Measurements from ENCODE around the gene CCT5.
"Not testable (repeated sequence)": the region's sequence is repeated elsewhere in the genome, so short reads cannot be mapped to it uniquely, and the experiment has no call there.

CCT5 gene

GRCh38 chr5:10277773-10278630 is 27.9 kb downstream of the CCT5 start:
- DNase-seq, result no peak

GRCh38 chr5:10278658-10279279 is 28.7 kb downstream of the CCT5 start:
- DNase-seq, result no peak

DNA sequence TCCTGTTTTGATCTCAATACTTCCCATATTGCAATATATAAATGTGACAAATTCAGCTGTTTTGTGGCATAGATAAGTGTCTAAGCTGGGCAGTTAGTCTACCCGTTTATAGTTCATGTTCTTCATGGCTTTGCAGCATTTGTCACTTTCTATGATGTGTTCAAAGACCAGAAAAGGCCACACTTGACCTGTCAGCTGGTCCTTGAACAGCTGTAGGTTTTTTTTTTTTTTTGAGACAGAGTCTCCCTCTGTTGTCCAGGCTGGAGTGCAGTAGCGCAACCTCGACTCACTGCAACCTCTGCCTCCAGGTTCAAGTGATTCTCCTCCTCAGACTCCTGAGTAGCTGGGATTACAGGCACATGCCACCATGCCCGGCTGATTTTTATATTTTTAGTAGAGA is 29.2 kb downstream of the CCT5 start:
- no peak for DNase-seq

- no peak for DNase-seq
Observed at GRCh38 chr5:10279925-10280720, 30.0 kb downstream of the CCT5 start.

GRCh38 chr5:10283927-10284635 is 34.0 kb downstream of the CCT5 start:
- peak; percentile 61 for DNase-seq

DNA sequence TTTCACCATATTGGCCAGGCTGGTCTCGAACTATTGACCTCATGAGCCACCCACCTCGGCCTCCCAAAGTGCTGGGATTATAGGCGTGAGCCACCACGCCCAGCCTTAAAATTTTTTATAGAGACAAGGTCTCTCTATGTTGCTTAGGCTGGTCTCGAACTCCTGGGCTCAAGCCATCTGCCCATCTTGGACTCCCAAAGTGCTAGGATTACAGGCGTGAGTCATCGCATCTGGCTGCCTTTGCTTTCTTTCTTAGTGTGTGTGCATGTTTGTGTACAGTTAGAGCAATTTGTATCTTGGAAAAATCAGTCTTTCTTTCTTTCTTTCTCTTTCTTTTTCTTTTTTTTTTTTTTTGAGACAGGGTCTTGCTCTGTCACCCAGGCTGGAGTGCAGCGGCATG is 35.3 kb downstream of the CCT5 start:
- DNase-seq, result not testable (repeated sequence)

DNA sequence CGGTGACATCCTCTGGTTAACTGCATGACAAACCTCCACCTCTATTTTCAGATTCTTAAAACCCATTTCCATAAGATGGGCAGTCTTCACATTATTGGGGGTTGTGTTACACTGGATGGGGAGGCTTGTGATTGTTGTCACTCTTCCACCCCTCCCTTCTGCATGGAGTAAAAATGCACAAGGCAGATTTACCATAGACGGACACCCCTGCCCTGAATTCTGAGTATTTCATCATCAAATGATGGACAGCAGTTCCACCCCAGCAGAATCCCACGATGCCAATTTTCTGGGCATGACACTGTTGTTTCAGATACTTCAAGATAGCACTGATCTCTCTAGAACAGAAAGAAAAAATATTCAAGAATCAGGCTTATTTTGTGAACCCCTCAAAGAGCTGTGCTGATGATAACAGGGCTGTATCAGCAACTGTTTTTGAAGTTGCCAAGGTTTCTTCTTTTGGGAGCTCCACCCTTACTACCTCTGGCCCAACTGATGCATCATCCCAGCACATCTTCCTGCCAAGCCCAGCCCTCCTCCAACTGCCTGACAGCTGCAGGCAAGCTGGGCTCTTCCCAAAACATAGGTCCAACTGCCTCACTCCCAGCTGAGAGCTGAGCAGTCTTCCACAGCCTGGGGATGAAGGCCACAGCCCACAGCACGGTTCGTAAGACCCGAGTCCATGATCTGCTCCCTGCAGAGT is 36.2 kb downstream of the CCT5 start:
- DNase-seq, result no peak

- no peak for DNase-seq
Observed at GRCh38 chr5:10286862-10287227, 36.8 kb downstream of the CCT5 start.

DNA sequence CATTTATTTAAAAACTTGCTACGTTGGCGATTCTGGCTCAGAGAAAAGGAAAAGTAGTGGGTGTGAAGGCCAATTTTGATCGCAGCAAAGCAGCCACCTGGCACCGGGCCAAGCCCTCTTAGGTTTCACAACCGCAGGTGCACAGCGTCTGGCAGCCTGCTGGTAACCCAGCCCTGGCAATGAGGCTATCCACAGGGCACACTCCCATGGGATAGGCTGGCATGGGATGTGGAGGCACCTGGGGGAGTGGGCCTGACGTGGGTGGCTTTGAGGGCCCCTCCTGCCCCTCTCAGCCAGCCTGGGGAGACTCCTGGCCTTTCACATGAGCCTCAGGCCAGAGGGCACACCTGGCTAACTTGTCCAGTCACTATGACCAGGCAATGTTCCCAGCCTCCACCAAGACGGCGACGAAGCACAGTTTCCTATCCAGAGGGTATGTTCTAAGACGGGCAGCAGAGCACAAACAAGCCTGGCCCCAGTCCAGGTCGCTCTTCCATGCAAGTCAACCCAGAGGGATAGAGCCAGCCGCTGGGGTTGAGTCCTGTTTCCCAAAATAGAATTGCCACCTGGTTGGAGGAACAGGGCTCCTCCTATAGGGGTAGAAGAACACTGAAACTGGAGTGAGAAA is 38.6 kb downstream of the CCT5 start:
- no peak for DNase-seq

DNA sequence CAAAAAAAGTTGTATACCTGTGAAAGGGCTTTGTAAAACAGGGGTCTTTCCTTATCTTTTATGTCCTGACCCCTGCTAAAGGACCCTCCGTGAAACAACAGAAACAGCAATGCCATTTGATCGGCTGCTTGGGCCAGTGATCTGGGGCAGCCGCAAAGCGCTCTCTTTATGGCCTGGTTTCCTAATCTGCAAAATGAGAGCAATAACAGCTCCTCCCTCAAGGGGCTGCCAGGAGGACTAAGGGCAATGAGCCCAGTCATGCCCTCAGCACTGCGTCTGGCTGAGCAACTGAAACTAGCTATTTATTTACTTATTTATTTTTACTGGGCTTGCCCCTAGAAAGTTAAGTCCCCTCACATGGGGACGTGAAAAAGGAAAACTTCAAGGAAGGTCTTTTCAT is 39.3 kb downstream of the CCT5 start:
- no peak for DNase-seq

DNA sequence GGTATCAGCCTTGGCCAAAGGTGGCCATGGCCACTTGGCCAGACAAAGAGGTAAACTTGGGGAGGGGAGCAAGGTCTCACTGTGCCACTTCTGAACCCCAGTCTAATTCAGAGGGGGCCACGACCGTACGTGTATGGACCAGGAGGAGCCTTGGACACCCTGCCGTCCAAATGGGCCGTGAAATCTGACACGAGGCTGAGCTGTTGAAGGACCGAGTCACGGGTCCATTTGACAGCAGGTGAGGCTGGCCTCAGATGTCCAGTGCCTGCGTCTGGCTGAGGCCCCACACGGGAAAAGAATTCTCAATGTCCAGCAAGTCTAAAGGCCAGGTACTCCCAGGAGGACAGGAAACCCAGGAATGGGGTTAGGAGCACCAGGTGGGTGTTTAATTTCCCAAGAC is 39.9 kb downstream of the CCT5 start:
- DNase-seq, result no peak

DNA sequence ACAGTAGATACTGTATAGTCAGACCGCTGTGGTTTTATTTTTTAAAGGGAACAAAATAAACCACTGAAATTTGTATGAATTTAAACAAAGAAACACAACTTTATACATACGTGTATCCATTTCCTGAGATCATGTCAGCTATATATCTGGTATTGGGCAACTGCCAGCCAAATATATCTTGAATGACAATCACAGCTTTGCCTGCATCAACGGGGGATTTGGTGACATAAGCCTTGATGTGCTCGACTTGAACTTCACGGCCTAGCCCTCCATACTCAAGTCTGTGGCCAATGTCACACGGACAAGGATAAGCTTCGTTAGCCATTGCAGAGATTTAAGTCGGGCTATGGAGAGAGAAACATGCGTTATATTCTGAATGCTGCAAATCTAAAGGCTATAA is 40.4 kb downstream of the CCT5 start:
- DNase-seq, result no peak

GRCh38 chr5:10291692-10292339 is 41.7 kb downstream of the CCT5 start:
- no peak for DNase-seq

GRCh38 chr5:10293907-10294662 is 44.0 kb downstream of the CCT5 start:
- no peak for DNase-seq

DNA sequence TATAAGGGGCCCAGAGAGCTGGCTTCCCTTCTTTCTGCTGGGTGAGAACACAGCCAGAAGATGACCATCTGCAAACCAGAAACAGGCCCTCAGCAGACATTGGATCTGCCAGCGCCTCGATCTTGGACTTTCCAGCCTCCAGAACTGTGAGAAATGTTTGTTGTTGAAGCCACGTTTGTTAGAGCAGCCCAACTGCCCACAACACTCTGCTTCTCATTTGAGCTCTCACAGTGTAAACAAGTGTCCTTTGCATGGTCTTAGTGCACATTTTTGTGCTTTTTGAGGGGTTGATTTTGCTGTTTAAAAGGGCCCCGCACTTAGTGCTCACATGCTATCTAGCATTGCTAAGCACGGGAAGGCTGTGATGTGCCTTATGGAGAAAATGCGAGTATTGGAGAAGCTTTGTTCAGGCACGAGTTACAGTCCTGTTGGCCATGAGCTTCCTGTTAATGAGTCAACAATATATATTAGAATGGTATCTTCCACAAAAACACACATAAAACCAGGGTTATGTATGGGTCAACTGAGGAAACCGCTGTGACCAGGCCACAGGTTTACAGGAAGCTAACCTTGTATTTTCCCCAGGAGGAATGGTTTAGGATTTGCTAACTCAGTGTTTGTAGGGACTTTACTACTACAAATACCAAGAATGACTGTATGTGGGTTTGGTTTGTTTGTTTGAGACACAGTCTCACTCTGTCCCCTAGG is 45.7 kb downstream of the CCT5 start:
- no peak for DNase-seq

GRCh38 chr5:10297646-10298204 is 47.6 kb downstream of the CCT5 start:
- DNase-seq, result no peak

- no peak for DNase-seq
Observed at GRCh38 chr5:10300246-10300645, 50.2 kb downstream of the CCT5 start.

GRCh38 chr5:10301266-10301665 is 51.2 kb downstream of the CCT5 start:
- no peak for DNase-seq

- no peak for DNase-seq
Observed at GRCh38 chr5:10301842-10302610, 51.9 kb downstream of the CCT5 start.

Measured in effector CD8-positive, alpha-beta T cell (primary cell).